Naive thymus-derived CD4-positive, alpha-beta T cell (primary cell): ENCODE data around the gene ZSWIM6. TPM values are rescaled to one million over a fixed set of nuclear protein-coding genes. Genes with fewer than 3 reads are reported as not detected.

Experiments
- ATAC-seq: fragments of 150-1000 bp; cut with Tn5 transposase; 2 replicates; pipeline ENCODE4 v1.10.0; 2021; ENCODE audit warnings: mild to moderate bottlenecking, moderate library complexity
- CTCF ChIA-PET: fragments of 350-600 bp; sonication (Branson Sonifier 250); formaldehyde crosslinking; loops from one replicate; lab custom pipeline; 2021; ENCODE audit warnings: antibody characterized with exemption; lab: Charles Lee
- POLR2A ChIA-PET: fragments of 350-600 bp; sonication (Branson Sonifier 250); formaldehyde crosslinking; loops from one replicate; lab custom pipeline; 2021; ENCODE audit warnings: antibody characterized with exemption, inconsistent platforms; lab: Charles Lee
- DNase-seq, 9 donors: peaks; one replicate each; pipeline versions ENCODE4 v3.0.0 to v3.0.0-alpha.2; 2020 to 2022; ENCODE audit warnings: mixed read lengths in 1 of 9
- H3K27ac ChIP-seq: one replicate; pipeline ENCODE4 v1.7.0; 2013; ENCODE audit warnings: mild to moderate bottlenecking, low read depth, low read length, moderate library complexity
- H3K27me3 ChIP-seq, 2 donors: one replicate each; pipeline ENCODE4 v1.7.0; 2013; ENCODE audit warnings: low read length in 2 of 2, mild to moderate bottlenecking in 2 of 2, moderate library complexity in 2 of 2; ENCODE audit not compliant: control insufficient read depth in 2 of 2, insufficient read depth in 2 of 2
- H3K36me3 ChIP-seq, 3 experiments: 1 replicate in 2 of 3; 2 replicates in 1 of 3; pipeline ENCODE4 v1.7.0; 2013; ENCODE audit warnings: low read length in 3 of 3, mild to moderate bottlenecking in 3 of 3, moderate library complexity in 1 of 3; ENCODE audit not compliant: insufficient read depth in 3 of 3, control insufficient read depth in 2 of 3
- H3K4me1 ChIP-seq, 2 donors: one replicate each; pipeline ENCODE4 v1.7.0; 2013; ENCODE audit warnings: low read length in 2 of 2, mild to moderate bottlenecking in 2 of 2, moderate library complexity in 1 of 2; ENCODE audit not compliant: control insufficient read depth in 2 of 2, insufficient read depth in 2 of 2
- H3K4me3 ChIP-seq: 2 replicates; pipeline ENCODE4 v1.7.0; 2013; ENCODE audit warnings: mild to moderate bottlenecking, low read length
- H3K9me3 ChIP-seq, 3 experiments: 1 replicate in 2 of 3; 2 replicates in 1 of 3; pipeline ENCODE4 v1.7.0; 2013; ENCODE audit warnings: low read length in 3 of 3; ENCODE audit not compliant: control insufficient read depth in 2 of 3
- H3K27ac Mint-ChIP-seq, 9 donors: one replicate each; pipeline ENCODE4 v1.8.0; 2020 to 2022; ENCODE audit warnings: mixed read lengths in 9 of 9, mild to moderate bottlenecking in 8 of 9, moderate library complexity in 5 of 9, inconsistent platforms in 2 of 9
- H3K27me3 Mint-ChIP-seq, 5 donors: one replicate each; pipeline ENCODE4 v1.8.0; 2021 to 2022; ENCODE audit warnings: mixed read lengths in 5 of 5, mild to moderate bottlenecking in 1 of 5
- H3K36me3 Mint-ChIP-seq, 5 donors: one replicate each; pipeline ENCODE4 v1.8.0; 2020 to 2022; ENCODE audit warnings: mixed read lengths in 5 of 5, mild to moderate bottlenecking in 3 of 5, inconsistent platforms in 1 of 5
- H3K4me1 Mint-ChIP-seq, 7 donors: one replicate each; pipeline ENCODE4 v1.8.0; 2020 to 2022; ENCODE audit warnings: mixed read lengths in 7 of 7, mild to moderate bottlenecking in 3 of 7, inconsistent platforms in 1 of 7
- H3K4me3 Mint-ChIP-seq, 10 donors: one replicate each; pipeline ENCODE4 v1.8.0; 2020 to 2022; ENCODE audit warnings: mild to moderate bottlenecking in 10 of 10, mixed read lengths in 10 of 10, moderate library complexity in 6 of 10, inconsistent platforms in 2 of 10
- H3K9me3 Mint-ChIP-seq, 11 donors: one replicate each; pipeline ENCODE4 v1.8.0; 2020 to 2022; ENCODE audit warnings: mixed read lengths in 11 of 11, mild to moderate bottlenecking in 4 of 11, inconsistent platforms in 1 of 11, moderate library complexity in 1 of 11
- intact Hi-C, 2 donors: fragments of 100-400 bp; cut with micrococcal nuclease; formaldehyde crosslinking; loops; one replicate each; pipeline ENCODE4 v1.15.1; 2023
- polyA plus RNA-seq, 2 donors: library from polyadenylated mRNA; unstranded; fragments of 300-500 nt; fragmentation: Illumina TruSeq; gene quantifications; one replicate each; pipeline ENCODE4 v1.2.3, GENCODE V29; 2021
- total RNA-seq, 6 experiments: library from RNA in 5 of 6; stranded (reverse) in 5 of 6; gene quantifications; 1 replicate in 5 of 6; 2 replicates in 1 of 6; pipeline ENCODE4 v1.2.3 and lab custom pipeline; 2021 to 2026

ZSWIM6 gene
- total and polyA plus RNA-seq, 7 experiments from 2014 or later = 0.29 to 18.5 (median 8.2) TPM

DNA sequence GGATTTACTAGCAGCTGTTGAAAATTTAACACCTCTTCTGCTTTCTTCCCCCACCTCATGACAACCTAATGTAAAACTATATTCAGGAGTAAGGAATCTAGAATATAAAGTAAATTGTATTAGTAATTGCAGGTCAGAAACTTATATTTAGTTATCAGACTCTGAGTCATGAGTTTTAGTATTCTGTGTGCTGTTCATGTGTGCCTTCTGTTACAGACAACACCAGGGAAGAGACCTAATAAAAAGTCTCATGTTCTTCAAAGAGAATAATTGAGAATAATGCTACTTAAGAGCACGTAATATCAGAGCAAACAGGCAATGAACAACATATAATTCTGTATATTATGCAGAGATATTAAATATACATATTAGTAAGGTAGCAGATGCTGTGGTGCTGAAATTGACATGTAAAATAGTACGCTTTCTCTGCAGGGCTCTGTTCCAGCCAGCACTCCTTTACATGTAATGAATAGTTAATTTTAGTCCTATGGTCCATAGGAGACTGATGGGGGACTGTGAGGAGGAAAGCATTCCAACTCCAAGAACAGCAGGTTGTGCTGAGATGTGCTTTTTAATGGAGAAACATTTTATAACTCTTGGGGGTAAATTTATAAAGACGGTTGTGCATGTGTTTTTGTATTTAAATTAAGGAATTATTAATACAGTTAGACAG, 106.4 kb downstream of the ZSWIM6 start:
- Mint-ChIP-seq H3K4me3 (no peak overlapping the region), H3K27ac (no peak overlapping the region), H3K9me3 (peaks cover 13 to 55% (median 26%) of the 10 kb centered on the region in 11 donors), H3K27me3 (no peaks in the 10 kb centered on the region), H3K4me1 (peaks cover 0 to 8% (median 4%) of the 10 kb centered on the region in 7 donors), H3K36me3 (peaks cover 9 to 45% (median 23%) of the 10 kb centered on the region in 5 donors)
- H3K4me1 ChIP-seq = no peaks in the 10 kb centered on the region
- H3K27me3 ChIP-seq = no peaks in the 10 kb centered on the region
- H3K9me3 ChIP-seq = peaks cover 4 to 29% (median 12%) of the 10 kb centered on the region in 3 experiments
- intact Hi-C loops = no loop called here
- ChIA-PET CTCF (no interaction called here), POLR2A (no interaction called here)
- H3K36me3 ChIP-seq = no peaks in the 10 kb centered on the region
- no peak overlapping the region for H3K4me3 ChIP-seq
- DNase-seq = no peak
- ATAC-seq = no peak
- H3K27ac ChIP-seq = no peak overlapping the region

DNA sequence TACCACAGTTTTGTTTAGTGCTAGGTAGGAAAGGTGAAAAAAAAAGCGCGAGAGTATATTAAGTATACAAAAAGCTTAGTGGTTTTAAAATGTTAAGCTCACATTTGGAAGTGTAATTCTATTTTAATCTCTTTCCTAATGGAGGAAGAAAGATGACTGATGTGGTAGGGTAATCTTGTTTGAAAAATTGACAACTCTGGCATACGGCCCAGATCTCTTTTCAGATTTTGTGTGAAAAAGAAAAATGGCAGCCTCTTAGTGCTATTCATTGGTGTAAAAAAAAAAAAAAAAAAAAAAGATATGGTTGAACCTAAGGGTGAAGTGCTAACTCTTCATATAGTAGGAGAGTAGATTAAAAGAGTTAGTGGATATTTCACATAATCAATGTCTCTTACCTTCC, 108.0 kb downstream of the ZSWIM6 start:
- no peak overlapping the region for H3K27ac Mint-ChIP-seq
- peaks cover 0 to 8% (median 4%) of the 10 kb centered on the region in 7 donors for H3K4me1 Mint-ChIP-seq
- Histone ChIP-seq H3K9me3 (peaks cover 4 to 30% (median 12%) of the 10 kb centered on the region in 3 experiments), H3K27me3 (no peaks in the 10 kb centered on the region), H3K4me3 (no peak overlapping the region), H3K36me3 (no peaks in the 10 kb centered on the region), H3K27ac (no peak overlapping the region), H3K4me1 (no peaks in the 10 kb centered on the region)
- H3K4me3 Mint-ChIP-seq = no peak overlapping the region
- no peaks in the 10 kb centered on the region for H3K27me3 Mint-ChIP-seq
- DNase-seq = no peak
- intact Hi-C loops = no loop called here
- peaks cover 9 to 45% (median 28%) of the 10 kb centered on the region in 5 donors for H3K36me3 Mint-ChIP-seq
- ChIA-PET CTCF (no interaction called here), POLR2A (no interaction called here)
- H3K9me3 Mint-ChIP-seq = peaks cover 13 to 61% (median 27%) of the 10 kb centered on the region in 11 donors
- no peak for ATAC-seq

- intact Hi-C loops = no loop called here
- ChIA-PET CTCF (no interaction called here), POLR2A (no interaction called here)
- ATAC-seq (no peak), DNase-seq (no peak)
- no peaks in the 10 kb centered on the region for H3K27me3 Mint-ChIP-seq
- no peak overlapping the region for H3K4me3 ChIP-seq
- H3K36me3 Mint-ChIP-seq = peaks cover 9 to 45% (median 32%) of the 10 kb centered on the region in 5 donors
- H3K27ac Mint-ChIP-seq = no peak overlapping the region
- peaks cover 13 to 62% (median 27%) of the 10 kb centered on the region in 11 donors for H3K9me3 Mint-ChIP-seq
- H3K27ac ChIP-seq = no peak overlapping the region
- H3K36me3 ChIP-seq = no peaks in the 10 kb centered on the region
- H3K4me3 Mint-ChIP-seq = no peak overlapping the region
- no peaks in the 10 kb centered on the region for H3K27me3 ChIP-seq
- peaks cover 4 to 30% (median 12%) of the 10 kb centered on the region in 3 experiments for H3K9me3 ChIP-seq
- no peaks in the 10 kb centered on the region for H3K4me1 ChIP-seq
- peaks cover 1 to 8% (median 4%) of the 10 kb centered on the region in 7 donors for H3K4me1 Mint-ChIP-seq
Measured at GRCh38 chr5:61440596-61440995, 108.5 kb downstream of the ZSWIM6 start.

DNA sequence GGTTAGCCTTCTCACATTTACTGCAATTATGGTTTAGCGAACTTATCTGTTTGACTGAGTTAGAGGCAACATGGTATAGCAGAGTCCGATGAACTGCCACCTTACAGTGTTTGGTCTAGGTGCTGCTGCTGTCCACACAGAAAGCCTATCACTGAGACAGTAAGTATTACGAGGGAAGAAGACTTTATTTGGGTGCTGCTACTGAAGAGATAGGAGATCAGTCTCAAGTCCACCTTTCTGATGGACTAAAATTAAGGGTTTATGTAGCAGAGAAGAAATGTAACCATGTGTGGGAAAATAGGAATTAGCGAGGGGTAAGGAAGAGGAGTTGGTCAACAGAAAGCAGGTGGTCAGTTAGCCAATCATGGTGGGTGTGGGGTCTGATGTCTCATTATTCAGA, 109.7 kb downstream of the ZSWIM6 start:
- peaks cover 0 to 7% (median 4%) of the 10 kb centered on the region in 7 donors for H3K4me1 Mint-ChIP-seq
- peaks cover 13 to 72% (median 27%) of the 10 kb centered on the region in 11 donors for H3K9me3 Mint-ChIP-seq
- no peaks in the 10 kb centered on the region for H3K4me1 ChIP-seq
- no peak overlapping the region for H3K4me3 ChIP-seq
- intact Hi-C loops = no loop called here
- peaks cover 4 to 30% (median 12%) of the 10 kb centered on the region in 3 experiments for H3K9me3 ChIP-seq
- H3K27me3 ChIP-seq = no peaks in the 10 kb centered on the region
- DNase-seq = no peak
- peak overlapping the region in 1 of 9 donors; percentile 71 for H3K27ac Mint-ChIP-seq
- ChIA-PET POLR2A (no interaction called here), CTCF (no interaction called here)
- peak overlapping the region in 1 of 10 donors; percentile 20 for H3K4me3 Mint-ChIP-seq
- no peak overlapping the region for H3K27ac ChIP-seq
- H3K36me3 ChIP-seq = no peaks in the 10 kb centered on the region
- no peak for ATAC-seq
- H3K36me3 Mint-ChIP-seq = peaks cover 10 to 40% (median 32%) of the 10 kb centered on the region in 5 donors
- no peaks in the 10 kb centered on the region for H3K27me3 Mint-ChIP-seq

DNA sequence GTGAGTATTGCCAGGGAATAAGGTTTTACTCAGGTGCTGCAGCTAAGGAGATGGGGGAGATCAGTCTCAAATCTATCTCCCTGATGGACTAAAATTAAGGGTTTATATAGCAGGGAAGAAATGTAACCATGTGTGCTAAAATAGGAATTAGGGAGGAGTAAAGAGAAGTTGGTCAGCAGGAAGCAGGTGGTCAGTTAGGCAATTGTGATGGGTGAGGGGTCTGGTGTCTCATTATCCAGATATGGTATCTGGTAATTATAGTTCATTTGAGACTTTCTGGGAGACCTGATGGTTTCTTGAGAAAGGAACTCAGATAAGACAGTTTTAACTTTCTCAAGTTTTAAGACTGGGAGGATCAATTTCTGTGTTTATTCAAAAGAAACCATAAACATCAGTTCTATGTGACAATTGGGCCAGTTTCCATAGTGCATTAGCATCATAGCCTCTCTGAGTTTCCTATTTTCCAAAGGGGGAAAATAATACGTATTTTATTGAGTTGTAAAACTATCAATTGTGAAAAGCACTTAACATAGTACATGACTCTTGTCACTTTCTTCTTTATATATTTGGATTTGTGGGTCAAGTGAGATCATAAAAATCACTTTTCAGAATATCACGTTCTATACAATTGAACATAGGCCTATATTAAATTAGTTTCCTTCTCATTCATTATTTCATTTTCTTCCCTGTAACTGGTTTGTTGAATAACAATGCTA, 115.9 kb downstream of the ZSWIM6 start:
- Histone ChIP-seq H3K27ac (no peak overlapping the region), H3K27me3 (no peaks in the 10 kb centered on the region), H3K4me3 (no peak overlapping the region), H3K9me3 (peaks cover 0 to 18% (median 0%) of the 10 kb centered on the region in 3 experiments), H3K4me1 (no peaks in the 10 kb centered on the region), H3K36me3 (no peaks in the 10 kb centered on the region)
- peaks cover 6 to 16% (median 9%) of the 10 kb centered on the region in 7 donors for H3K4me1 Mint-ChIP-seq
- POLR2A ChIA-PET = no interaction called here
- intact Hi-C loops = no loop called here
- CTCF ChIA-PET = no interaction called here
- DNase-seq = no peak
- H3K27ac Mint-ChIP-seq = no peak overlapping the region
- H3K4me3 Mint-ChIP-seq = peak overlapping the region in 1 of 10 donors; percentile 21
- ATAC-seq = no peak
- H3K27me3 Mint-ChIP-seq = no peaks in the 10 kb centered on the region
- H3K9me3 Mint-ChIP-seq = peaks cover 7 to 46% (median 19%) of the 10 kb centered on the region in 11 donors
- H3K36me3 Mint-ChIP-seq = peaks cover 7 to 28% (median 20%) of the 10 kb centered on the region in 5 donors

- no peaks in the 10 kb centered on the region for H3K36me3 ChIP-seq
- intact Hi-C loops = no loop called here
- Mint-ChIP-seq H3K4me3 (peak overlapping the region in 1 of 10 donors; percentile 12), H3K36me3 (peaks cover 4 to 28% (median 23%) of the 10 kb centered on the region in 5 donors), H3K9me3 (peaks cover 6 to 36% (median 16%) of the 10 kb centered on the region in 11 donors), H3K27me3 (no peaks in the 10 kb centered on the region), H3K27ac (no peak overlapping the region), H3K4me1 (peaks cover 6 to 19% (median 10%) of the 10 kb centered on the region in 7 donors)
- no peaks in the 10 kb centered on the region for H3K27me3 ChIP-seq
- H3K4me1 ChIP-seq = no peaks in the 10 kb centered on the region
- no peak overlapping the region for H3K4me3 ChIP-seq
- ChIA-PET POLR2A (no interaction called here), CTCF (no interaction called here)
- H3K9me3 ChIP-seq = peaks cover 0 to 12% (median 0%) of the 10 kb centered on the region in 3 experiments
- no peak for ATAC-seq
- DNase-seq = no peak
- H3K27ac ChIP-seq = no peak overlapping the region
Measured at GRCh38 chr5:61449804-61450492, 117.9 kb downstream of the ZSWIM6 start.
